ELF-1 (cell line): ENCODE data around the gene ERG.
A peak's percentile ranks its signal among the peaks of the same experiment; 100 is the strongest.

Experiments used
- DNase-seq: peaks from one replicate; pipeline ENCODE4 v3.0.0-alpha.2; 2016; ENCODE audit warnings: low read depth, low spot score

Gene ERG

GRCh38 chr21:38499296-38499695 is 1.0 kb upstream of the ERG start:
- DNase-seq: no peak

GRCh38 chr21:38496224-38496623 is 2.1 kb downstream of the ERG start:
- DNase-seq: no peak

GRCh38 chr21:38495696-38496095 is 2.6 kb downstream of the ERG start:
- DNase-seq: no peak

- DNase-seq: no peak
These were observed 3.0 kb downstream of the ERG start for GRCh38 chr21:38495242-38495641.

GRCh38 chr21:38494703-38495102 is 3.6 kb downstream of the ERG start:
- DNase-seq: peak; percentile 18

GRCh38 chr21:38494251-38494642 is 4.0 kb downstream of the ERG start:
- no peak for DNase-seq

- DNase-seq: no peak
These were observed 4.6 kb downstream of the ERG start for GRCh38 chr21:38493549-38494250.

- DNase-seq: no peak
These were observed 6.3 kb downstream of the ERG start for GRCh38 chr21:38492007-38492406.

GRCh38 chr21:38491536-38491935 is 6.7 kb downstream of the ERG start:
- DNase-seq: no peak

- DNase-seq: no peak
These were observed 7.8 kb downstream of the ERG start for GRCh38 chr21:38490411-38491020.

GRCh38 chr21:38489729-38490128 is 8.5 kb downstream of the ERG start:
- no peak for DNase-seq

- no peak for DNase-seq
These were observed 9.0 kb downstream of the ERG start for GRCh38 chr21:38489271-38489652.

- DNase-seq: no peak
These were observed 9.5 kb downstream of the ERG start for GRCh38 chr21:38488640-38489270.

GRCh38 chr21:38487901-38488639 is 10.2 kb downstream of the ERG start:
- DNase-seq: no peak

- no peak for DNase-seq
These were observed 11.6 kb downstream of the ERG start for GRCh38 chr21:38486706-38487105.

GRCh38 chr21:38486221-38486620 is 12.1 kb downstream of the ERG start:
- no peak for DNase-seq

GRCh38 chr21:38479641-38480525 is 18.4 kb downstream of the ERG start:
- no peak for DNase-seq

GRCh38 chr21:38478782-38479181 is 19.5 kb downstream of the ERG start:
- no peak for DNase-seq

- no peak for DNase-seq
These were observed 21.1 kb downstream of the ERG start for GRCh38 chr21:38477226-38477625.

- no peak for DNase-seq
These were observed 21.9 kb downstream of the ERG start for GRCh38 chr21:38476385-38476784.

- no peak for DNase-seq
These were observed 22.8 kb downstream of the ERG start for GRCh38 chr21:38475519-38475918.
